HCT116 (cell line): ENCODE results near the gene SPATA45. TPM values are rescaled to one million over a fixed set of nuclear protein-coding genes. Genes with fewer than 3 reads are reported as not detected.

Experiments
- ATAC-seq: fragments of 200-7000 bp; cut with Tn5 transposase; 2 replicates; pipeline ENCODE4 v1.9.1; 2020; ENCODE audit warnings: mild to moderate bottlenecking, moderate library complexity
- BruUV-seq: library from RNA; stranded (reverse); fragments of 400-500 nt; replicated peaks from 2 replicates; lab custom pipeline; 2021; lab: Mats Ljungman, UMichigan
- CTCF ChIA-PET: fragments of 300-600 bp; sonication (Branson Sonifier 250); formaldehyde crosslinking; loops from one replicate; lab custom pipeline; 2021; ENCODE audit warnings: antibody characterized with exemption; lab: Charles Lee
- POLR2A ChIA-PET: fragments of 300-600, 350-600 bp; sonication (Branson Sonifier 250); formaldehyde crosslinking; loops from one replicate; lab custom pipeline; 2021; ENCODE audit warnings: antibody characterized with exemption; lab: Charles Lee
- RAD21 ChIA-PET, 2 experiments: fragments of 300-600 bp; sonication (Branson Sonifier 250); formaldehyde crosslinking; loops; one replicate each; lab custom pipeline; 2023; ENCODE audit warnings: low total read pairs in 2 of 2; ENCODE audit not compliant: uncharacterized antibody in 2 of 2, unreplicated experiment in 2 of 2, low non-redundant PET in 1 of 2; lab: Charles Lee
- DNase-seq: peaks from one replicate; pipeline ENCODE4 v3.0.0-alpha.2; 2010; ENCODE audit warnings: low read depth, low spot score
- H2AFZ ChIP-seq: fragments of 200-600 bp; shearing (Covaris generic), sonication (generic); 2 replicates; pipeline ENCODE4 v1.6.1; 2017; ENCODE audit warnings: low read depth, mixed run types, mixed read lengths, antibody characterized with exemption, low read length; ENCODE audit not compliant: poor library complexity, severe bottlenecking
- H3K27ac ChIP-seq: 2 replicates; pipeline ENCODE4 v1.5.1; 2012; ENCODE audit warnings: low read depth, low read length
- H3K27me3 ChIP-seq: fragments of 200-600 bp; sonication (generic); 2 replicates; pipeline ENCODE4 v1.6.1; 2016; ENCODE audit warnings: mixed run types, low read length, mixed read lengths; ENCODE audit not compliant: insufficient read depth
- H3K36me3 ChIP-seq, 2 experiments: fragments of 200-500 bp in 1 of 2; fragments of 200-600 bp in 1 of 2; sonication (Bioruptor generic) in 1 of 2; sonication (generic) in 1 of 2; 2 replicates each; pipeline versions ENCODE4 v1.5.1 to v1.6.1; 2014 to 2016; ENCODE audit warnings: low read length in 2 of 2, inconsistent platforms in 1 of 2, mixed read lengths in 1 of 2, mixed run types in 1 of 2; ENCODE audit not compliant: insufficient read depth in 2 of 2, control insufficient read depth in 1 of 2
- H3K4me1 ChIP-seq, 2 experiments: fragments of 200-600 bp in 1 of 2; sonication (generic) in 1 of 2; 2 replicates each; pipeline versions ENCODE4 v1.5.1 to v1.6.1; 2012 to 2017; ENCODE audit warnings: low read length in 2 of 2, inconsistent platforms in 1 of 2, mild to moderate bottlenecking in 1 of 2, mixed read lengths in 1 of 2, mixed run types in 1 of 2, moderate library complexity in 1 of 2; ENCODE audit not compliant: insufficient read depth in 2 of 2, control insufficient read depth in 1 of 2
- H3K4me2 ChIP-seq: fragments of 200-600 bp; sonication (generic); 2 replicates; pipeline ENCODE4 v1.6.1; 2017; ENCODE audit warnings: mixed run types, low read length, mixed read lengths
- H3K4me3 ChIP-seq, 2 experiments: fragments of 200-600 bp in 1 of 2; sonication (generic) in 1 of 2; replicated peaks in 1 of 2; 2 replicates each; pipeline ENCODE4 v1.5.1; 2011 to 2016; ENCODE audit warnings: low read length in 2 of 2, control low read depth in 1 of 2, low read depth in 1 of 2, mild to moderate bottlenecking in 1 of 2, mixed read lengths in 1 of 2, mixed run types in 1 of 2
- H3K79me2 ChIP-seq: fragments of 200-600 bp; sonication (generic); 2 replicates; pipeline ENCODE4 v1.6.1; 2017; ENCODE audit warnings: mild to moderate bottlenecking, mixed run types, low read length, moderate library complexity, mixed read lengths; ENCODE audit not compliant: insufficient read depth
- H3K9ac ChIP-seq: fragments of 200-600 bp; sonication (generic); 2 replicates; pipeline ENCODE4 v1.6.1; 2016; ENCODE audit warnings: low read length, mixed read lengths
- H3K9me2 ChIP-seq: fragments of 200-600 bp; sonication (generic), shearing (Covaris generic); 2 replicates; pipeline ENCODE4 v1.6.1; 2017; ENCODE audit warnings: mixed run types, mild to moderate bottlenecking, moderate library complexity; ENCODE audit not compliant: insufficient read depth
- H3K9me3 ChIP-seq, 2 experiments: fragments of 200-500 bp in 1 of 2; fragments of 200-600 bp in 1 of 2; sonication (Bioruptor generic) in 1 of 2; sonication (generic) in 1 of 2; 2 replicates each; pipeline ENCODE4 v1.6.1; 2014 to 2017; ENCODE audit warnings: low read length in 2 of 2, mixed read lengths in 2 of 2, inconsistent platforms in 1 of 2, low read depth in 1 of 2, mild to moderate bottlenecking in 1 of 2, mixed run types in 1 of 2, moderate library complexity in 1 of 2; ENCODE audit not compliant: control insufficient read depth in 1 of 2, insufficient read depth in 1 of 2
- H4K20me1 ChIP-seq: fragments of 200-600 bp; sonication (generic), shearing (Covaris generic); 2 replicates; pipeline ENCODE4 v1.6.1; 2017; ENCODE audit warnings: mixed run types, mild to moderate bottlenecking, moderate library complexity; ENCODE audit not compliant: insufficient read depth
- CBX3 ChIP-seq: IDR thresholded peaks from 2 replicates; pipeline ENCODE4 v1.6.1; 2012; ENCODE audit warnings: low read depth
- CEBPB ChIP-seq: IDR thresholded peaks from 2 replicates; pipeline ENCODE4 v1.6.1; 2012; ENCODE audit warnings: low read depth
- CTCF ChIP-seq, 3 experiments: fragments of 200-600 bp in 1 of 3; sonication (generic) in 1 of 3; IDR thresholded peaks in 2 of 3; conservative IDR thresholded peaks in 1 of 3; 2 replicates each; pipeline ENCODE4 v1.5.1; 2012 to 2017; ENCODE audit warnings: low read depth in 2 of 3, low read length in 2 of 3, antibody characterized with exemption in 1 of 3, borderline replicate concordance in 1 of 3, control low read depth in 1 of 3, mild to moderate bottlenecking in 1 of 3, mixed read lengths in 1 of 3, mixed run types in 1 of 3, moderate library complexity in 1 of 3; ENCODE audit not compliant: insufficient read depth in 1 of 3
- EGR1 ChIP-seq: IDR thresholded peaks from 2 replicates; pipeline ENCODE4 v1.6.1; 2012; ENCODE audit warnings: low read depth
- ELF1 ChIP-seq: IDR thresholded peaks from 2 replicates; pipeline ENCODE4 v1.6.1; 2012; ENCODE audit warnings: low read depth, borderline replicate concordance
- EZH2 ChIP-seq: fragments of 200-600 bp; sonication (generic); IDR thresholded peaks from 2 replicates; pipeline ENCODE4 v1.6.1; 2017; ENCODE audit warnings: antibody characterized with exemption, mixed run types
- JUND ChIP-seq: IDR thresholded peaks from 2 replicates; pipeline ENCODE4 v1.6.1; 2012
- MAX ChIP-seq: IDR thresholded peaks from 2 replicates; pipeline ENCODE4 v1.6.1; 2012
- POLR2A ChIP-seq: IDR thresholded peaks from 2 replicates; pipeline ENCODE4 v1.7.0; 2011; ENCODE audit warnings: borderline replicate concordance; ENCODE audit not compliant: insufficient read depth, insufficient read length; ENCODE audit errors: extremely low read depth
- POLR2AphosphoS5 ChIP-seq: IDR thresholded peaks from 2 replicates; pipeline ENCODE4 v1.6.1; 2011; ENCODE audit warnings: mild to moderate bottlenecking, low read depth, low read length, moderate library complexity
- REST ChIP-seq: IDR thresholded peaks from 2 replicates; pipeline ENCODE4 v1.6.1; 2012; ENCODE audit warnings: low read depth
- SIN3A ChIP-seq: IDR thresholded peaks from 2 replicates; pipeline ENCODE4 v1.6.1; 2012; ENCODE audit warnings: low read depth
- SP1 ChIP-seq: IDR thresholded peaks from 2 replicates; pipeline ENCODE4 v1.6.1; 2012; ENCODE audit warnings: low read depth
- SRF ChIP-seq: IDR thresholded peaks from 2 replicates; pipeline ENCODE4 v1.6.1; 2012; ENCODE audit warnings: low read depth
- TCF7L2 ChIP-seq: IDR thresholded peaks from 2 replicates; pipeline ENCODE4 v1.7.0; 2011; ENCODE audit warnings: borderline replicate concordance, inconsistent platforms; ENCODE audit not compliant: insufficient read depth, insufficient read length; ENCODE audit errors: extremely low read depth
- YY1 ChIP-seq: IDR thresholded peaks from 2 replicates; pipeline ENCODE4 v1.6.1; 2011; ENCODE audit warnings: low read length, low read depth, moderate library complexity, mild to moderate bottlenecking; ENCODE audit not compliant: insufficient replicate concordance; ENCODE audit errors: extremely low read depth
- ZBTB33 ChIP-seq: IDR thresholded peaks from 2 replicates; pipeline ENCODE4 v1.6.1; 2011; ENCODE audit warnings: mild to moderate bottlenecking, low read length, moderate library complexity; ENCODE audit not compliant: insufficient replicate concordance; ENCODE audit errors: extremely low read depth
- ZFX ChIP-seq: fragments of 450-650 bp; IDR thresholded peaks from 2 replicates; pipeline ENCODE4 v1.6.1; 2017
- ZNF274 ChIP-seq: fragments of 200-500 bp; sonication (Bioruptor generic); IDR thresholded peaks from 2 replicates; pipeline ENCODE4 v1.6.1; 2014; ENCODE audit warnings: mild to moderate bottlenecking, low read depth, low read length, inconsistent platforms
- intact Hi-C: fragments of 100-400 bp; cut with micrococcal nuclease; formaldehyde crosslinking; loops from 2 replicates; pipeline ENCODE4 v1.10.0; 2022
- total RNA-seq: library from RNA; stranded (reverse); gene quantifications from one replicate; pipeline ENCODE4 v1.2.1, GENCODE V29; 2021; ENCODE audit not compliant: unreplicated experiment

SPATA45 gene
- total RNA-seq, 1 experiment from 2014 or later: not detected

GRCh38 chr1:212791676-212792395, 55.6 kb downstream of the SPATA45 start, which contains the start of the genes NSL1 and TATDN3:
Gene NSL1 (minus strand): TSS chr1:212791777. CDS start chr1:212791763, 14 bp downstream.
Gene TATDN3 (plus strand): TSS chr1:212791894. CDS start chr1:212791922, 28 bp downstream.
- no peaks in the 10 kb centered on the region for H3K27me3 ChIP-seq
- RAD21 ChIA-PET: no interaction called here
- peaks cover 12 to 21% of the 10 kb centered on the region in 2 experiments for H3K4me1 ChIP-seq
- no peak for TF ChIP-seq EZH2
- TF ChIP-seq POLR2A: peak; percentile 59
- TF ChIP-seq TCF7L2: peak; percentile 59
- no peak for TF ChIP-seq CTCF (IDR thresholded peaks at IDR 0.05 in 2 of 3, conservative IDR thresholded peaks at IDR 0.05 in 1 of 3; ENCODE audit: borderline replicate concordance in 1 of 3, insufficient read depth in 1 of 3, low read depth in 2 of 3, low read length in 2 of 3)
- peak; percentile 99 for TF ChIP-seq CBX3
- peak; percentile 52; the same call in 1 of the 2 replicates for TF ChIP-seq JUND
- peak; percentile 97 for TF ChIP-seq SIN3A
- peak; percentile 51; the same call in 1 of the 2 replicates for TF ChIP-seq EGR1
- peak; percentile 82; the same call in 1 of the 2 replicates for TF ChIP-seq SRF
- peak; percentile 96 for TF ChIP-seq POLR2AphosphoS5
- no peak; the same call in 1 of the 2 replicates for TF ChIP-seq CEBPB
- TF ChIP-seq MAX: peak; percentile 92
- peak; percentile 5; the same call in 1 of the 2 replicates for TF ChIP-seq ZFX
- no peak for TF ChIP-seq ZNF274
- peak; percentile 33 for TF ChIP-seq ZBTB33
- TF ChIP-seq SP1: peak; percentile 89
- TF ChIP-seq YY1: peak; percentile 95
- no peak for TF ChIP-seq REST
- no peak for TF ChIP-seq ELF1
- peak within 1 kb of the TSS; percentile 74 for H3K27ac ChIP-seq
- peak within 1 kb of the TSS; percentile 88 for H3K9ac ChIP-seq
- H3K9me2 ChIP-seq: no peaks in the 10 kb centered on the region
- BruUV-seq: TSS peak; percentile 86
- peak within 1 kb of the TSS; percentile 96 for H2AFZ ChIP-seq
- no peaks in the 10 kb centered on the region for H3K9me3 ChIP-seq
- peak within 1 kb of the TSS; percentile 92 for H3K4me3 ChIP-seq
- intact Hi-C loops: loop anchor here (5.0 kb wide), 1 partner anchor 205 kb away; no protein-coding TSS in a partner anchor
- ATAC-seq (peak; percentile 89), DNase-seq (peak; percentile 88)
- H3K79me2 ChIP-seq: peaks cover 44% of the 10 kb centered on the region
- no peaks in the 10 kb centered on the region; a peak in 1 of 4 replicates for H3K36me3 ChIP-seq
- H3K4me2 ChIP-seq: peak within 1 kb of the TSS; percentile 88
- CTCF ChIA-PET: interaction anchor here (0.6 to 1.6 kb wide), 2 partner anchors 42 to 195 kb away, joined by 3 to 5 read pairs; no protein-coding TSS in a partner anchor
- H4K20me1 ChIP-seq: no peaks in the 10 kb centered on the region
- POLR2A ChIA-PET: interaction anchor here (0.7 to 1.0 kb wide), 2 partner anchors 10 to 15 kb away, joined by 3 read pairs; no protein-coding TSS in a partner anchor
